Heart left ventricle (tissue), 16 donors: ENCODE results near the gene FSTL3. TPM values are rescaled to one million over a fixed set of nuclear protein-coding genes. Genes with fewer than 3 reads are reported as not detected.
"Not testable (repeated sequence)": the region's sequence is repeated elsewhere in the genome, so short reads cannot be mapped to it uniquely, and the experiment has no call there.

Experiments
- ATAC-seq, 4 donors: fragments of 200-7000 bp; cut with Tn5 transposase; one replicate each; pipeline ENCODE4 v1.9.1; 2020 to 2022; ENCODE audit warnings: moderate library complexity in 4 of 4, mild to moderate bottlenecking in 3 of 4, moderate number of reproducible peaks in 1 of 4
- DNase-seq, 5 donors: peaks; one replicate each; pipeline ENCODE4 v3.0.0-alpha.2; 2020
- H3K27ac ChIP-seq, 12 donors: fragments of 200-600 bp; sonication (generic) in 4 of 12; one replicate each; pipeline versions ENCODE4 v1.5.0 to v1.8.0; 2016 to 2022; ENCODE audit warnings: mild to moderate bottlenecking in 2 of 12
- H3K27me3 ChIP-seq, 9 donors: fragments of 200-600 bp; sonication (generic) in 2 of 9; one replicate each; pipeline versions ENCODE4 v1.5.1 to v1.8.0; 2016 to 2022; ENCODE audit warnings: mild to moderate bottlenecking in 3 of 9
- H3K36me3 ChIP-seq, 9 donors: fragments of 200-600 bp; sonication (generic) in 2 of 9; one replicate each; pipeline versions ENCODE4 v1.5.0 to v1.8.0; 2018 to 2022; ENCODE audit warnings: mild to moderate bottlenecking in 2 of 9
- H3K4me1 ChIP-seq, 12 donors: fragments of 200-600 bp; sonication (generic) in 4 of 12; one replicate each; pipeline versions ENCODE4 v1.5.0 to v1.8.0; 2016 to 2022; ENCODE audit warnings: mild to moderate bottlenecking in 3 of 12
- H3K4me3 ChIP-seq, 12 donors: fragments of 200-600 bp; sonication (generic) in 4 of 12; one replicate each; pipeline versions ENCODE4 v1.5.0 to v1.8.0; 2017 to 2022; ENCODE audit warnings: mild to moderate bottlenecking in 9 of 12, moderate library complexity in 4 of 12
- H3K9me3 ChIP-seq, 12 donors: fragments of 200-600 bp; sonication (generic) in 4 of 12; one replicate each; pipeline versions ENCODE4 v1.5.0 to v1.8.0; 2016 to 2022; ENCODE audit warnings: mild to moderate bottlenecking in 1 of 12
- POLR2A ChIP-seq, 2 donors: fragments of 450-650 bp; IDR thresholded peaks; one replicate each; pipeline ENCODE4 v1.6.1; 2017; ENCODE audit warnings: antibody characterized with exemption in 2 of 2, mild to moderate bottlenecking in 2 of 2, moderate library complexity in 2 of 2
- WGBS, 4 donors: extraction: QIAGEN DNeasy Blood & Tissue Kit in 2 of 4; methylation state at CpG; one replicate each; pipeline versions ENCODE4 v1.1.5 to v1.1.7; 2013 to 2018; 5-methylcytosine and 5-hydroxymethylcytosine counted together
- intact Hi-C, 10 donors: fragments of 100-400 bp; cut with DNase I; formaldehyde crosslinking; loops; one replicate each; pipeline versions ENCODE4 v1.11.1 to v1.14.2; 2022
- long read RNA-seq, 3 donors: library from polyadenylated mRNA; unstranded; transcript quantifications; one replicate each; pipeline ENCODE4 v2.0.0, GENCODE V29; 2020 to 2021
- polyA plus RNA-seq, 2 donors: library from polyadenylated mRNA; stranded (reverse); fragments of 200-250 nt; gene quantifications; one replicate each; pipeline ENCODE4 v1.2.3, GENCODE V29; 2013
- total RNA-seq, 9 donors: library from RNA; depleted of rRNA in 2 of 9; stranded (reverse); fragments of >200 nt in 2 of 9; fragmentation: NEBNext Ultra II Directional in 3 of 9; extraction: Animal tissue kit (Norgen Biotek cat#: 25700) in 3 of 9; gene quantifications; one replicate each; pipeline versions ENCODE4 v1.1.0 to v1.2.4, GENCODE V29; 2016 to 2023
- TF ChIP-seq, protein P1 (sequence below), 12 donors: fragments of 200-600 bp; sonication (generic) in 4 of 12; IDR thresholded peaks; one replicate each; pipeline versions ENCODE4 v1.5.0 to v1.8.0; 2018 to 2022; ENCODE audit warnings: antibody characterized with exemption in 12 of 12, mild to moderate bottlenecking in 5 of 12
- donor health status: ischemic (EF 13 %, LVEDD 7.1; RV severe dilation, severe dysfunction).
- donor health status: healthy with polysubstance abuse.
- donor health status: DM: no; HTN: yes; CAD: no.
- donor health status: DM: no; HTN: no; CAD: no.
- donor health status: ischemic (EF 25% LVEDD 6.9; RV normal size, moderate dysfunction).
- donor health status: ischemic (EF 25% LVEDD 5.7; RV mildly dilated, moderate dysfunction).
- donor health status: healthy.
- donor health status: DM: yes; HTN: yes; CAD: no.
- donor health status: ischemic (EF 35%, LVEDD 5.7; RV mildly dilated, moderate dysfunction).
- donor health status: nonischemic (EF 11% LVEDD 7.7; RV severe dilation, severe dysfunction).
- donor health status: DM: yes; HTN: yes; CAD: no.
- donor health status: PGD.
- donor health status: ischemic (EF 29% LVEDD 5.4; RV normal size, mild dysfunction).
- donor health status: nonischemic (EF 23%, LVEDD 6.1; RV moderate dilation, normal function).

Gene FSTL3
- total RNA-seq = 100 to 1,000 TPM in 4 of 9 donors, 10 to 100 TPM in 5; 41.7 to 347 (median 99.9) TPM
- polyA plus RNA-seq = 100 to 1,000 TPM; 131 to 376 TPM
- long read RNA-seq, donor 1, transcript FSTL3-201 (5 exons, 2,542 nt) = major isoform, 12 of 38 reads
- long read RNA-seq, donor 1, partial matches to known transcripts = 7 of 38 reads
- long read RNA-seq, donor 1, other reads (novel, unspliced or antisense) = 19 of 38 reads
- long read RNA-seq, donor 2, transcript FSTL3-201 (5 exons, 2,542 nt) = major isoform, 23 of 148 reads
- long read RNA-seq, donor 2, partial matches to known transcripts = 120 of 148 reads
- long read RNA-seq, donor 2, other reads (novel, unspliced or antisense) = 1 of 148 reads
- long read RNA-seq, donor 3, transcript FSTL3-201 (5 exons, 2,542 nt) = major isoform, 99 of 279 reads
- long read RNA-seq, donor 3, partial matches to known transcripts = 31 of 279 reads
- long read RNA-seq, donor 3, other reads (novel, unspliced or antisense) = 147 of 279 reads

GRCh38 chr19:676339-677105, at the start of gene FSTL3:
Gene FSTL3 (plus strand): TSS chr19:676392. CDS start chr19:676424, 32 bp downstream.
- peak within 1 kb of the TSS; percentile 83 to 99 (median 95) for H3K27ac ChIP-seq
- peak in 1 of 4 donors; percentile 0 for ATAC-seq
- peak within 1 kb of the TSS; percentile 44 to 87 (median 70) for H3K4me3 ChIP-seq
- peaks cover 0 to 5% (median under 1%) of the 10 kb centered on the region in 9 donors for H3K36me3 ChIP-seq
- WGBS, 4 donors = 3 to 9% (median 5%) methylated on average over 14 to 63 of the region's 63 CpGs
- TF ChIP-seq, protein P1, sequence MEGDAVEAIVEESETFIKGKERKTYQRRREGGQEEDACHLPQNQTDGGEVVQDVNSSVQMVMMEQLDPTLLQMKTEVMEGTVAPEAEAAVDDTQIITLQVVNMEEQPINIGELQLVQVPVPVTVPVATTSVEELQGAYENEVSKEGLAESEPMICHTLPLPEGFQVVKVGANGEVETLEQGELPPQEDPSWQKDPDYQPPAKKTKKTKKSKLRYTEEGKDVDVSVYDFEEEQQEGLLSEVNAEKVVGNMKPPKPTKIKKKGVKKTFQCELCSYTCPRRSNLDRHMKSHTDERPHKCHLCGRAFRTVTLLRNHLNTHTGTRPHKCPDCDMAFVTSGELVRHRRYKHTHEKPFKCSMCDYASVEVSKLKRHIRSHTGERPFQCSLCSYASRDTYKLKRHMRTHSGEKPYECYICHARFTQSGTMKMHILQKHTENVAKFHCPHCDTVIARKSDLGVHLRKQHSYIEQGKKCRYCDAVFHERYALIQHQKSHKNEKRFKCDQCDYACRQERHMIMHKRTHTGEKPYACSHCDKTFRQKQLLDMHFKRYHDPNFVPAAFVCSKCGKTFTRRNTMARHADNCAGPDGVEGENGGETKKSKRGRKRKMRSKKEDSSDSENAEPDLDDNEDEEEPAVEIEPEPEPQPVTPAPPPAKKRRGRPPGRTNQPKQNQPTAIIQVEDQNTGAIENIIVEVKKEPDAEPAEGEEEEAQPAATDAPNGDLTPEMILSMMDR (IDR thresholded peaks at IDR 0.05) = no peak
- peak in 1 of 2 donors; percentile 77 for TF ChIP-seq POLR2A (IDR thresholded peaks at IDR 0.05)
- H3K27me3 ChIP-seq = peaks cover 0 to 19% (median 0%) of the 10 kb centered on the region in 9 donors
- no peaks in the 10 kb centered on the region for H3K9me3 ChIP-seq
- H3K4me1 ChIP-seq = peaks cover 4 to 66% (median 25%) of the 10 kb centered on the region in 12 donors
- intact Hi-C loops = no loop called here
- peak in 1 of 5 donors; percentile 58 for DNase-seq

- H3K36me3 ChIP-seq = peaks cover 0 to 72% (median 60%) of the 10 kb centered on the region in 9 donors
Observed at GRCh38 chr19:626566-626965, 49.6 kb upstream of the FSTL3 start.

DNA sequence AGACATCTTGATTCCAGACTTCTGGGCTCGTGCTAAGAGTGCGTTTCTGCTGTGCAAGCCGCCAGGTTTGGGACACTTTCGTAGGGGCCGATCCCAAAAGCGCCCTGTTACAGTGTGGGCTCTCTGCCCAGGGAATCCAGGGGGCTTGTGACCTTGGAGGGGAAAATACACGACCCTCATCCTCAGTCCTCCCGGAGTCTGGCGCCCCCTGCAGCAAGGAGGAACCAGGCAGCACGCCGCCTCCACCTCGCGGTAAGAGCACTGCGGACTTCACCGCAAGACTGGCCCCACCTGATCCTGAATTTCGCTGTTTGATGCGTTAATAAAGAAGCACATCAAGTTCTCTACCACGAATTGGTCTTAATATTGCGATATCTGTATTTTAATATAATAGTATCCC, 48.0 kb upstream of the FSTL3 start:
- H3K36me3 ChIP-seq = peaks cover 0 to 56% (median 44%) of the 10 kb centered on the region in 9 donors
- intact Hi-C loops = no loop called here

More at GRCh38 chr19:626566-626965, 49.6 kb upstream of the FSTL3 start:
- H3K4me1 ChIP-seq, ATAC-seq, intact Hi-C loops, DNase-seq, H3K27ac ChIP-seq, H3K4me3 ChIP-seq, H3K9me3 ChIP-seq, H3K27me3 ChIP-seq: not testable (repeated sequence)
- 91 to 97% (median 94%) methylated on average over 7 of the region's 7 CpGs for WGBS, 4 donors

DNA sequence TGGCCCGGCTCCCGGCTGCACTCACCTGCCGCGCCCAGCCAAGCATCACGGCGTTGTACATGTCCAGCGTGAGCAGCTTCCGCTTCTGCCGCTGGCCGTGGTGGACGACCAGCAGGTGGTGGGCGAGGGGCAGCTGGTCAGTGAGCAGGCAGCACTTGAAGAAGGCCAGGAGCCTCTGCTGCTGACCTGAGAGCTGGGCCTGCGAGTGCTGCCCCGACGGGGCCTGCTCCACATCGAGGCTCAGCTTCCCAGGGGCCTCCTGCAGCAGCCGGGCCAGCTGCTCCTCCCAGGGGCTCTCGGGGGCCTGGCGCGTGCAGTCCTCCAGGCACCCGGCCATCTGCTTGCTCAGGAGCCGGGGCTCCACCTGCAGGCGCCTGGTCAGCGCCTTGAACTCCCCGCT, 46.7 kb upstream of the FSTL3 start:
- H3K9me3 ChIP-seq, H3K27me3 ChIP-seq, H3K4me3 ChIP-seq, intact Hi-C loops, DNase-seq, H3K27ac ChIP-seq: not testable (repeated sequence)
- Histone ChIP-seq H3K4me1 (peaks cover 6 to 28% (median 16%) of the 10 kb centered on the region in 12 donors), H3K36me3 (peaks cover 0 to 44% (median 32%) of the 10 kb centered on the region in 9 donors)
- ATAC-seq = peak in 1 of 4 donors; percentile 5
- 56 to 82% (median 66%) methylated on average over 15 to 25 of the region's 25 CpGs for WGBS, 4 donors

More for the DNA sequence above, 48.0 kb upstream of the FSTL3 start:
- no peak for DNase-seq
- no peak for ATAC-seq
- H3K4me3 ChIP-seq = no peak overlapping the region
- H3K4me1 ChIP-seq = peaks cover 0 to 19% (median 10%) of the 10 kb centered on the region in 12 donors
- H3K27ac ChIP-seq = no peak overlapping the region
- H3K27me3 ChIP-seq = no peaks in the 10 kb centered on the region
- 86 to 90% (median 88%) methylated on average over 19 of the region's 19 CpGs for WGBS, 4 donors
- TF ChIP-seq, protein P1 (IDR thresholded peaks at IDR 0.05) = peak in 6 of 12 donors; percentile 8 to 31 (median 16)
- TF ChIP-seq POLR2A (IDR thresholded peaks at IDR 0.05) = no peak
- no peaks in the 10 kb centered on the region for H3K9me3 ChIP-seq
